Right renal pelvis (tissue), 4 donors: ENCODE data around the gene TLE4. TPM values are rescaled to one million over a fixed set of nuclear protein-coding genes. Genes with fewer than 3 reads are reported as not detected.
"Not testable (repeated sequence)": the region's sequence is repeated elsewhere in the genome, so short reads cannot be mapped to it uniquely, and the experiment has no call there.

Experiments
- DNase-seq, 4 donors: peaks; one replicate each; pipeline ENCODE4 v3.0.0-alpha.2; 2013; ENCODE audit warnings: low read depth in 4 of 4, low spot score in 3 of 4, missing footprints in 1 of 4
- polyA plus RNA-seq, 4 donors: library from polyadenylated mRNA; unstranded; fragments of 120-200 nt; gene quantifications; one replicate each; pipeline ENCODE4 v1.2.1, GENCODE V29; 2013; ENCODE audit not compliant: insufficient read length in 4 of 4

The TLE4 gene
- polyA plus RNA-seq, result 10 to 100 TPM; 58.4 to 80.9 (median 79.0) TPM

DNA sequence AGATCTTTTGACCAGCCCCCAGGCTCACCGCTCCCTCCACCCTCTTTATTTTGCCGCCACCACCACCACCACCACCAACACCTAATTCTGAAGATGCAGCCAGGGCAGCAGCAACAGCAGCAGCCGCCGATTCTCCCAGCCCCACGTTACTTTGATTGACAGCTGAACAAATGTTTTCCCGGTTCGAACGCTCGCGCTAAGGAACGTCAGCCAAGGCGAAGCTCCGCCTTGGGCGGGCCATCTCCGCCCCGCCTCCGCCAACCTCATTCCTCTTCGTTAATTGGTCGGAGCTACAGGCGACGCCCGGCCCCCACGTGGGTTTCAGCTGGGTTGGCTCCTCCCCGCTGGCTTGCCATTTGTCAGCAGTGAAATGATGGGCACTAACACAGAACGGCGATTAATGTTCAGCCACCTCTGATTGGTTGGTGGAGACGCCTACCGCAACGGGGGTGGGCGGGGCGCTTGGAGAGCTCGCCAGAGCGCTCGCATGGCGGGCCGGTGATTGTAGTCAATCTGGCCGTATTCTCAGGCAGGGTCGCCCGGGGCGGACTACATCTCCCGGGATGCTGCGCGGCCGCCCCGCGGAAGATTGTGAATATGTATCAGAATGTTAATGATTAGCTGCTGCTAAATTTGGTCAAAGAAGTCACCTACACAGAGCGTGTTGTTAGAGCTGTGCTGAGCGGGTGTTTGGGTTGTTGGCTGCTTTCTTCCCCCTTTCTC is at the start of gene TLE4:
Gene TLE4 (plus strand): TSS at position 657 of the 723 bp plus-strand sequence. CDS start 826 bp downstream, outside the sequence.
- DNase-seq, result peak; percentile 99 to 100 (median 99)

- DNase-seq, result no peak
Measured at GRCh38 chr9:79522793-79523192, 49.0 kb upstream of the TLE4 start.

DNA sequence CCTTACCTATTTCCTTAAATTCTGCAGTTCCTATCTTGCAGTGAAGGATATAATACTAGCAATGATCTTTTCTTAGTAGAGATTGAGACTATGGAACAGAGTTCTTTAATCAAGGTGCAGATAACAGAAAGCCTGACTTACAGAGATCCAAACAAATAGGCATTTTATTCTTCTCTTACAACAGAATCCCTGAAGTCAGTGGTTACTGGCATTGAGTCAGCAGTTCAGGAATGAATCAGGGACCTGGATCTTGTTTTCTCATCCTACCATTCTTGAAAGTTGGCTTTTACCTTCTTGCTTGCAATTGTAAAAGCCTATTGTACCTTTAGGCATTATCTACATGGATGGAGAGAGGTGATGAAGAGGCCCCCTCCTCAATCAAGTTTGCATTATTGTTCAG is 47.5 kb upstream of the TLE4 start:
- DNase-seq, result no peak

DNA sequence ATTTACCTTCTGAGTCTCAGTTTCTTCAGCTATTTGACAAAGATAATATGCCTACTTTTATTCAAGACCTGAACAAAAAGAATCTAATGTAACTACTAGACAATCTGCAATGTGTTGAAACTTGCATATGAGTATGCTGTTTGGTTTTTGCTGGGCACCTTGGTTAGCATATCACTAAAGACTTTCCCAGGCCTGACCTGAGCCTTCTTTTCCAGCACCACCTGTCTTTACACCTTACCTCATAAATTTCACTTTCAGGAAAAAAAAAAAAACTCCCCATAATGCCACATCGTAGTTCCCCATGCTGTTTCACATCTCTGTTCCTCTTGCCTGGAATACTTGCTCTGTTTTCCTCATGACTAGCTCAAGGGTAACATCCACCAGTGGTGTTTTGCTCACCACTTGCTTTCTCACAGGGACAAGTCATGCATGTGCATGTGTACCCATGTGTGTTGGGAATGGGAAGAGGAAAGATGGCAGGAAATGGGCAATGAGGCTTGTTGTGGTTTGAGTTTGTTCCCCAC is 45.6 kb upstream of the TLE4 start:
- DNase-seq, result no peak

DNA sequence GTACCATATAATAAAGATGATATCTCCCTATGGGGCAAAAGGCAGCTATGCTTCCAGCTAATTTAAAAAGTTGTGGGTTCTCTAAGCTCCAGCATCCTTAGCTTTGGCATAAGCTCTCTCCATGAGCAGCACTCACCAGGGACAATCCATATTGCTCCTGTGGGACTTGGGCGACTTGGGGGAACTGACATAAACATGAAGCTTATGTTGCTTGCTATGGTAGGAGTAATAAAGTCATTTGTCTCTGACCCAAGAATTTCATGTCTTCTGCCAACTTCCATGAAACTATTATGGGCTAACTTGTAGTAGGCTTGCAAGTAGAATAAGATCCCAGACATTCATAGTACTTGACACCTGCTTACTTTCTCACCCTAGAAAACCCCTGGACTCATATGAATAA is 36.2 kb upstream of the TLE4 start:
- no peak for DNase-seq

- DNase-seq, result no peak
Measured at GRCh38 chr9:79537838-79538237, 33.9 kb upstream of the TLE4 start.

- DNase-seq, result no peak
Measured at GRCh38 chr9:79542735-79543620, 28.8 kb upstream of the TLE4 start.

DNA sequence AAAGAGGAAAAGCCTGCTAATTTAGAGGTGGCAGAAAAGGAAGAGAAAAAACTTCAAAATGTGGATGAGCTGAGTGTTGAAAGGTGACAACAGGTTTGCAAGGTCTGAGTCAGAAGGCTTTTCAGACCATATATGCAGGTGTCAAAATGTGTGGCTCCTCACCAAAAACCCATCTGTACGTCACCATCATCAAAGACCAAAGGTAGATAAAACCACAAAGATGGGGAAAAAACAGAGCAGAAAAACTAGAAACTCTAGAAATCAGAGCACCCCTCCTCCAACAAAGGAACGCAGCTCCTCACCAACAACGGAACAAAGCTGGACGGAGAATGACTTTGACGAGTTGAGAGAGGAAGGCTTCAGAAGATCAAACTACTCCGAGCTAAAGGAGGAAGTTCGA is 27.4 kb upstream of the TLE4 start:
- not testable (repeated sequence) for DNase-seq

DNA sequence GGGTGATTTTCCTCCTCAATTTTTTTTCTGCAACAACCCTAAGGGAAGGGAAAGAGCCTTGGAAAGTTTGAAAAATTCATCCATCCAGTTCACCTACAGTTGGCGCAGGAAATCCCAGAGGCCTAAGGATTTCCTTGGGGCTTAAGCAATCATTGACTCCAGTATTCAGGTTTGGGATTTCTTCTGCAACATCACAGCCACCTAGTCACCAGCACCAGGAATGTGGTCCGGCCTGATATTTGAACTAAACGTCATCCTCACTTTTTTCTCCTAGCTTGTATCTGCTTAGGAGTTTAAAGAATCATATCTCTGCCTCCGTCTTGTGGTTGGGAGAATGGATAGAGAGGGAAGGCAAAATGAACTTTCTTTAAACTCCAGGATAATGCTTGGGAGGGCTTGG is 20.2 kb upstream of the TLE4 start:
- no peak for DNase-seq

DNA sequence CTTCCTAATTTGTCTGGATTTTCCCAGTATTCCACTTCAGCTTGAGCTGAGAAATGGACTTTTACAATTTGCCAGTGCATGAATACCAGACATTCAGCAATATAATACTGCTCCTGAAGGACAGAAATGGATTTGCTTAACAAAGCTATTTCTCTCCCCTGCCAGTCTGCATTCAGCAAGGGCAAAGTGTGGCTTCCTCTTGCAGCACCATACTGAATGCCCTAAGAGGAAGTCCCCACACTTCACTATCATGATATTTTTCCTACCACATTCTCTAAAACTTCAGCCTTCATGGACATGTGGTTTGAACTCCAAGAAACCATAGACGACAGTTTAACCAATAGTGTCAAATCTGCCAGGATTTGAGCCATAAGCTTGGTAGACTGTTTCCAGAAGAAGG is 19.8 kb upstream of the TLE4 start:
- DNase-seq, result no peak

DNA sequence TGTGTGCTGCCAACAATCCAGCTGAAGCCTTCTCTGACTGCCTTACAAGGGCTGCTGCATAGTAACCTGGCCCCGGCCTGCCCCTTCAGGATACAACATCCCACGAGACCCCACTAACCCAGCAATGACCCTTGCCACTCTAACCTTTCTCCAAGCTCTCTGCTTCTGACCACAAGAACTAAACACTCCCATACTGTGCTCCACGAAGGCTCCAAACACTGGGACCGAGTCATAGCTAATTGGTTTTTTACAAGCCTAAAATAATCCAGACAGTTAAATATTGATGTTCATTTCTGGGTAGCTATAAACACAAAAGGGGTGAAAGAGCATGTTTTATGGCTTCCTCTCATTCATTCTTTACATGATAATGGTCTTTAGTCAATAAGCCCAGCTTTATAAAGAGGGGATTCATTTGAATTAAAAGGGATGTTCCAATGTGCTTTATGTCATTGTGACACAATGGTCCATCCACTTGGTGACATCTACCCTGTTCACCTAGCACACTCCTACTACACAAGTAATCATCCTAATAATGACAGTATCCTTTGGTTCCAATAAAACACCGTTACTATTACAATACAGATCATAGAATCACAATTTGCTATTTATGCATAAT is 16.2 kb upstream of the TLE4 start:
- DNase-seq, result no peak

- DNase-seq, result no peak
Measured at GRCh38 chr9:79559495-79560181, 12.1 kb upstream of the TLE4 start.

- no peak for DNase-seq
Measured at GRCh38 chr9:79562749-79563386, 8.9 kb upstream of the TLE4 start.

DNA sequence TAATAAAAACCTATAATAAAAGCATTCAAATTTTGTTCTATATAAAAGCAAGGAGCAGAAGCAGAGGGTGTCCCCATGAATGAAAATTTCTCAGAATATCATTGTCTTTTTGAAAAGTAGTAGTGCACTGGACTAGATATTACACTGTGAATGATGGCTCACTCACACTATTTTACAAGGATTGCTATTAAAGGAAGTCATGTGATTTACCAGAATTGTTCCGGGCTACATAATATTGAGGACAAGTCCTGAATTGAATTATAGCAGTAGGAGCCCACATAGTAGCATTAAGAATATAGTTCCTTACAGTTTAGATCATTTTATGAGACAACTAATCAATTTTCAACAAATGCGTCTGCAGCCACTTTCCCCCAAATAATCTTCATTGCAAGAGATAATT is 7.7 kb upstream of the TLE4 start:
- DNase-seq, result no peak

- DNase-seq, result no peak
Measured at GRCh38 chr9:79565245-79565644, 6.5 kb upstream of the TLE4 start.

DNA sequence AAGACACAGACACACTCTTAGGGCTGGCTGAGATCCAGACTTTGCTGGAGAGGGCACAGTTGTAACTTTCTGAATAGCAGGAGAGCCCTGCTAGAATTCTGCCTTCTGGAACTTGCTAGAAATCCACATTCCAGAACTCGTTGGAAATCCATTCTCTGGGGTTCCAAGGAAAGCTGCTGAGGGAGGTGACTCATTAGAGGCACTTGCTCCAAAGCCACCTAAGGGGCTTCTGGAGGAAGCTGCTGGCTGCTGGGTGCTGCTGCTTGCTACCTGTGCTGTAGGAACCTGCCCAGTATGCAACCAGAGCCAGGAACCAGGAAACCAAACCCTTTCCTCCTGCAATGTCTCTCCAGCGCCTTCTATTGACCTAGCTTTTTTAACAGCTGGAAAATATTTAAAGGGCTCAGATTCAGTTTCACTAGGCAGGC is 4.1 kb upstream of the TLE4 start:
- no peak for DNase-seq

DNA sequence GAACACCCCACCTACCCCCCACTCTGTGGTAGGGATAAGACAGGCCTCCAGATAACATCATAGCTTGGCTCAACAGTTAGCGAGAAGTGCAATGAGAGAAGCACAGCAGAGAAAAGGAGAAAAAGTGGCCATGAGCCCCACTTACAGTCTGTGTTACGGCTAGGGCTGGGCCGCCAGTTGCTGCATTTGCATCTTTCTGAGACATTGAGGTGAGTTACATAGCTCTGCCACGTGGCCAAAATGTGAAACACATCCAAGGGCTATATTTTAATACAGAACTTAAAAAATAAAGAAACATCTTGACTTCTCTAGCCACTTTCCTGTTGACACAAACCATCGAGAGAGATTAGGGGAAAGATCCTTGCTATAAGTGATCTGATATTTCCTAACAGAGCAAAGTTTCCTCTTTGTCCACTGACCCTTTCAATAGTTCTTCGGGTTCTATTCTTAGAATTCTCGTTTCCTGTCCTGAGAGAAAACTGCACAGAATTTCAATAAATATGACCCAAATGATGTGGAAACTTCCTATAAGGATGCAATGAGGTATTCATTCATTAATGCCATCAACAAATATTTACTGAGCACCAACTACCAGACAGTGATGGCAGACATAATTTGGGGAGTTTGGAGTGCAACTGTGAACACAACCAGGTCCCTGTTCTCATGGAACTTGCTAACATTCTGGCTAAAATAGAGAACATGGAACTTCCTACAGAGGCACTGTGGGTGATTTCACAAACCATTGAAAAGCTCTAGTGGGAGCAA is 3.2 kb upstream of the TLE4 start:
- no peak for DNase-seq

DNA sequence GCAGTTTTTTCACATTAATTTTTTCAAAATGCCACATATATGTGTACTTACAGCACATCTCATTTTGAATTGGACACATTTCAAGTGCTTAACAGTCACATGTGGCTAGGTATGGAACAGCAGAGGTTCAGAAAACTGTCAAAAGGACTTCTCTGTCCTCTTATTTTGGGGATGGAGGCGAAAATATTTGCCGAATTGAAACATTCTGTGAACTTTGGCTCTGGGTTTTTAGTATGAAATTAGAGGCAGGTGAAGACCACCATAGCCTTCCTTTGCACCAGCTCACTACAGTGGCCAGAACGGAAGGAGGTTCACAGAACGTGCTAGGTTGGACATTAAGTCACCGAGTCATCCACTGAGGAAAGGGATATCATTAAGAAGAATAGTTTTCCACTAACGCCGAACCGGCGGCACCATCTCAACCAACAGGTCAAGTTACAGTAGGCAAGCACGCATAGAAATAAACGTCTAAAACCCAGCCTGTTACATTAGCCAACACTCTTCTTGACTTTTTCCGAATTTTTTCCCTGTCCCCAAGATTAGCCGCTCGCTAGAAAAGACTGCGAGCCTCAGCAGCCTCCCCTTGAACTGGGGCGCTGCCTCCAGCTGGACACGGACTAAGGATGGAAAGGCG is 1.8 kb upstream of the TLE4 start:
- no peak for DNase-seq
